Epithelial cell of esophagus (primary cell): ENCODE results near the gene ZCRB1.

Experiments used
- DNase-seq: peaks from one replicate; pipeline ENCODE4 v3.0.0; 2010; ENCODE audit warnings: low read depth
- H3K4me3 ChIP-seq: 2 replicates; pipeline ENCODE4 v1.5.1; 2011; ENCODE audit warnings: mild to moderate bottlenecking, low read length, control low read depth
- TF ChIP-seq, protein P1 (sequence below): IDR thresholded peaks from 2 replicates; pipeline ENCODE4 v1.5.1; 2011; ENCODE audit warnings: low read depth, mild to moderate bottlenecking, low read length, control low read depth, inconsistent platforms; ENCODE audit not compliant: insufficient read depth; ENCODE audit errors: missing control alignments

ZCRB1 gene

GRCh38 chr12:42281844-42282243, 44.0 kb downstream of the ZCRB1 start:
- no peak overlapping the region for H3K4me3 ChIP-seq
- TF ChIP-seq, protein P1, sequence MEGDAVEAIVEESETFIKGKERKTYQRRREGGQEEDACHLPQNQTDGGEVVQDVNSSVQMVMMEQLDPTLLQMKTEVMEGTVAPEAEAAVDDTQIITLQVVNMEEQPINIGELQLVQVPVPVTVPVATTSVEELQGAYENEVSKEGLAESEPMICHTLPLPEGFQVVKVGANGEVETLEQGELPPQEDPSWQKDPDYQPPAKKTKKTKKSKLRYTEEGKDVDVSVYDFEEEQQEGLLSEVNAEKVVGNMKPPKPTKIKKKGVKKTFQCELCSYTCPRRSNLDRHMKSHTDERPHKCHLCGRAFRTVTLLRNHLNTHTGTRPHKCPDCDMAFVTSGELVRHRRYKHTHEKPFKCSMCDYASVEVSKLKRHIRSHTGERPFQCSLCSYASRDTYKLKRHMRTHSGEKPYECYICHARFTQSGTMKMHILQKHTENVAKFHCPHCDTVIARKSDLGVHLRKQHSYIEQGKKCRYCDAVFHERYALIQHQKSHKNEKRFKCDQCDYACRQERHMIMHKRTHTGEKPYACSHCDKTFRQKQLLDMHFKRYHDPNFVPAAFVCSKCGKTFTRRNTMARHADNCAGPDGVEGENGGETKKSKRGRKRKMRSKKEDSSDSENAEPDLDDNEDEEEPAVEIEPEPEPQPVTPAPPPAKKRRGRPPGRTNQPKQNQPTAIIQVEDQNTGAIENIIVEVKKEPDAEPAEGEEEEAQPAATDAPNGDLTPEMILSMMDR: no peak

DNA sequence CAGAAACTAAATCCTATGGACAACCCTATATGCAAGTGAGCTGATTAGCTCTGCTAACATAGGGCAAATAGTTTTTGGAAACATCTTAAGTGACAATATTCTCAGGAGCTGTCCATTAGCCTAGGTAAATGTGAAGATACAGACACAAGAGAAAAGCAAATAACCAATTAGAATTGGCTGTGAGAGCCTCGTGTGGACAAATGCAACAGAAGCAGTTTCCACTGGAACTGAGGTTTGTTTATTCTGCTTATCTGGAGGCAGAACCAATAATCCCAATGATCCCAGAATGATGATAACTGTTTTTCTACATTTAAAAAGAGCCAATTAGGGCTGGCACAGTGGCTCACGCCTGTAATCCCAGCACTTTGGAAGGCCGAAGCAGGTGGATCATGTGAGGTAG, 44.6 kb downstream of the ZCRB1 start:
- no peak for DNase-seq
- no peak overlapping the region for H3K4me3 ChIP-seq
- TF ChIP-seq, protein P1: no peak

More at GRCh38 chr12:42281844-42282243, 44.0 kb downstream of the ZCRB1 start:
- no peak for DNase-seq

DNA sequence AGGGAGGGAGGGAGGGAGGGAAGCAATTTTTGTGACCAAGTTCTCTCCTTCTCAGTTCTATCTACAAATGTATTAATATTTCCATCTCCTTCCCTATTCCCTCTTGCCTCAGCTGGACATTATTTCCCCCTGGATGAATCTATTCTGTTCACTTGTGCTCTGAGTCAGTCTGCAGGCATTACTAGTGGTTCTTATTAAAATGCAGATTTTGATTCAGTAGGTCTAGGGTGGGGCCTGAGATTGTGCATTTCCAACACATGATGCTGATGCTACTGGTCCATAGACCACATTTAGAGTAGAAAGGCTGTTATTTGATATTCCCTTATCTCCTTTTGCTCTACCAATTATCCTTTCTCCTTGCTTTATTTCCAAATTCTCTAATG, 47.8 kb downstream of the ZCRB1 start:
- TF ChIP-seq, protein P1: no peak
- no peak overlapping the region for H3K4me3 ChIP-seq
- DNase-seq: no peak

GRCh38 chr12:42277396-42278127, 48.3 kb downstream of the ZCRB1 start:
- TF ChIP-seq, protein P1: no peak
- H3K4me3 ChIP-seq: no peak overlapping the region
- no peak for DNase-seq

DNA sequence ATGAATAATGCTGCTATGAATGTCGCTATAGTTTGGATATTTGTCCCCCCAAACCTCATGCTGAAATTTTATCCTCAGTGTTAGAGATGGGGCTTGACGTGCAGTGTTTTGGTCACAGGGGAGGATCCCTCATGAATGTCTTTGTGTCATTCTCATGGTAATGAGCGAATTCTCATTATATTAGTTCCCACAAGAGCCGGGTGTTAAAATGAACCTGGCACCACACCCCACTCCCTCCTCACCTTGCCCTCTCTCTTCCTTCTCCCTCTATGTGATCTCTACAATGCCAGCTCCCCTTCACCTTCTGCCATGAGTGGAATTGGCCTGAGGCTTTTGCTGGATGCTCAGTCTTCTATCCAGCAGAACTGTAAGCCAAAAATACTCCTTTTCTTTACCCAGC, 50.4 kb downstream of the ZCRB1 start:
- DNase-seq: no peak
- TF ChIP-seq, protein P1: no peak
- no peak overlapping the region for H3K4me3 ChIP-seq

DNA sequence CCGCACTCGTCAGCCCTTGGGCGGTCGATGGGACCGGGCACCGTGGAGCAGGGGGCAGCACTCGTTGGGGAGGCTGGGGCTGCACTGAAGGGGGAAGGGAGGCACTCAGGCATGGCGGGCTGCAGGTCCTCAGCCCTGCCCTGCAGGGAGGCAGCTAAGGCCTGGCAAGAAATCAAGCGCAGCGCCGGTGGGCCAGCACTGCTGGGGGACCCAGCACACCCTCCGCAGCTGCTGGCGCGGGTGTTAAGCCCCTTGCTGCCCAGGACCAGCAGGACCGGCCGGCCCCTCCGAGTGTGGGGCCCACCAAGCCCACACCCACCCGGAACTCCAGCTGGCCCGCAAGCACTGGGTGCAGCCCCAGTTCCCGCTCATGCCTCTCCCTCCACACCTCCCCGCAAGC, 52.2 kb downstream of the ZCRB1 start:
- DNase-seq: no peak
- H3K4me3 ChIP-seq: no peak overlapping the region
- TF ChIP-seq, protein P1: no peak

DNA sequence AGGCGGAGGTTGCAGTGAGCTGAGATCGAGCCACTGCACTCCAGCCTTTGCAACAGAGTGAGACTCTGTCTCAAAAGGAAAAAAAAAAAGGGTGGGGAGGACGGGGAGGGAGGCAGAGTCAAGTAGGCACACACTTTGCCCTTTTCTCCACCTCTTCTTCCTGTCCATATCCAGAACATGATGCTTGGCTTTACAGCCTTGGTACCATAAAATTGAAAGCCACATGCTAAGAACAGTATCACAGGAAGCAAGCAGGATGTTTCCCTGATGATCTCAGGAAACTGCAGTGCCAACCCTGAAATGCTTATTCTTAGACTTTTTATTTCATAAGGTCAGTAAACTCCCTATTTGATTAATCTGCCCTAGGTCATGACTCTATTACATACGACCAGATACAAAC, 55.3 kb downstream of the ZCRB1 start:
- TF ChIP-seq, protein P1: no peak
- DNase-seq: no peak
- H3K4me3 ChIP-seq: no peak overlapping the region
